ENCODE data around the gene PELI2.

DNA sequence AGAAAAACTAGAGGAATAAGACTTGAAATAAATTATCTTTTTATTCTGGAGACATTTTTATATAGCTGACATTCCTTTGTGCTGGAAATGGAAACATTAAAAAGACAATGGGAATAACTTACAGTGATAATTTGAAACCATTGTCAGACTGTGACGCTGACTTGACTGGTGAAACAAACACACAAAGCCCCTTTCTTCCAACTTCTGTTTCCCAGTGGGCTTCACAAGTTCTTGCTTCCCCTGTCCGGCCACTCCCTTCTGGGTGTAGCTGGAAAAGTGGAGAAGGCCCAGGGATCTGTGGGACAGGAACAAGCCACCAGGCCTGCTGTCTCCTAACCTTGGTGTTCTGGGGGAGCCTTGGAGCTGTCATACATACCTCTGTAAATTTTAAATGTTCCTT, 58.8 kb downstream of the PELI2 start:
- no peak for TF ChIP-seq EZH2 (IDR thresholded peaks at IDR 0.05; ENCODE audit: low read length)
- TF ChIP-seq, protein P1, sequence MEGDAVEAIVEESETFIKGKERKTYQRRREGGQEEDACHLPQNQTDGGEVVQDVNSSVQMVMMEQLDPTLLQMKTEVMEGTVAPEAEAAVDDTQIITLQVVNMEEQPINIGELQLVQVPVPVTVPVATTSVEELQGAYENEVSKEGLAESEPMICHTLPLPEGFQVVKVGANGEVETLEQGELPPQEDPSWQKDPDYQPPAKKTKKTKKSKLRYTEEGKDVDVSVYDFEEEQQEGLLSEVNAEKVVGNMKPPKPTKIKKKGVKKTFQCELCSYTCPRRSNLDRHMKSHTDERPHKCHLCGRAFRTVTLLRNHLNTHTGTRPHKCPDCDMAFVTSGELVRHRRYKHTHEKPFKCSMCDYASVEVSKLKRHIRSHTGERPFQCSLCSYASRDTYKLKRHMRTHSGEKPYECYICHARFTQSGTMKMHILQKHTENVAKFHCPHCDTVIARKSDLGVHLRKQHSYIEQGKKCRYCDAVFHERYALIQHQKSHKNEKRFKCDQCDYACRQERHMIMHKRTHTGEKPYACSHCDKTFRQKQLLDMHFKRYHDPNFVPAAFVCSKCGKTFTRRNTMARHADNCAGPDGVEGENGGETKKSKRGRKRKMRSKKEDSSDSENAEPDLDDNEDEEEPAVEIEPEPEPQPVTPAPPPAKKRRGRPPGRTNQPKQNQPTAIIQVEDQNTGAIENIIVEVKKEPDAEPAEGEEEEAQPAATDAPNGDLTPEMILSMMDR (optimal IDR thresholded peaks at IDR 0.05 in 1 of 3, IDR thresholded peaks at IDR 0.05 in 1 of 3, conservative IDR thresholded peaks at IDR 0.05 in 1 of 3; ENCODE audit: extremely low read depth in 1 of 3, insufficient read depth in 2 of 3, low read length in 3 of 3) = no peak

Data from keratinocyte (primary cell).